Measurements from ENCODE around the gene CEBPE.

DNA sequence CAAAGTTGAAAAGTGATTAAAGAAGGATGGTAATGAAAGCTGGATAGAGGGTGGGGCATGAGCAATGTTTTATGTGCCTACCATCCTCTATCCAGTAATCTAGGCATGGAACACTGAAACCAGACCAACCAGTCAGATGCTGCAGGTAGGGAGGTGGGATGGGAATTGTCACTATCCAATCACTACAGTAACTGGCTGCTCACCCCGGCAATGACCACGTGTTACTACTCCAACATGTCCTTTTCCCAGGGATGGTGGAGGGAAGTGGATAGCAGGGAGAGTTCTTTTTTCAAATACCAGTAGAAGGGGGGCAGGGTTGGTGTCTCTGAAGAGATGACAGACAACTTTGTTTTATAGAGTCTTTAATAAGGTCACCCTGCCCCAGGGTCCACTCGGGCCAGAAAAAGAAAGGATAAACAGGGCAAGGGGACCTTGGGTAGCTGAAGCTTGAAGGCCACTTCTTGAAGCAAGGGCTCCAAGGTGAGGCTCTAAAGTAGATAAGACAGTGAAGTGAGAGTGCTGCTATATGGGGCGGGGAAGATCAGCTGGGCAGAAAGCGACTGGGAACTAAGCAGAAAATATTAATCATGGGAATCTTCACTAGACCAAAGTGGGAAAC lies 47.0 kb downstream of the CEBPE start:
- TF ChIP-seq CSDC2 (CRISPR knock-in tag; IDR thresholded peaks at IDR 0.05), result no peak
- no peak for TF ChIP-seq ISL1 (CRISPR knock-in tag; IDR thresholded peaks at IDR 0.05)
- no peak for TF ChIP-seq OSR1 (CRISPR knock-in tag; IDR thresholded peaks at IDR 0.05)
- TF ChIP-seq, protein P1, sequence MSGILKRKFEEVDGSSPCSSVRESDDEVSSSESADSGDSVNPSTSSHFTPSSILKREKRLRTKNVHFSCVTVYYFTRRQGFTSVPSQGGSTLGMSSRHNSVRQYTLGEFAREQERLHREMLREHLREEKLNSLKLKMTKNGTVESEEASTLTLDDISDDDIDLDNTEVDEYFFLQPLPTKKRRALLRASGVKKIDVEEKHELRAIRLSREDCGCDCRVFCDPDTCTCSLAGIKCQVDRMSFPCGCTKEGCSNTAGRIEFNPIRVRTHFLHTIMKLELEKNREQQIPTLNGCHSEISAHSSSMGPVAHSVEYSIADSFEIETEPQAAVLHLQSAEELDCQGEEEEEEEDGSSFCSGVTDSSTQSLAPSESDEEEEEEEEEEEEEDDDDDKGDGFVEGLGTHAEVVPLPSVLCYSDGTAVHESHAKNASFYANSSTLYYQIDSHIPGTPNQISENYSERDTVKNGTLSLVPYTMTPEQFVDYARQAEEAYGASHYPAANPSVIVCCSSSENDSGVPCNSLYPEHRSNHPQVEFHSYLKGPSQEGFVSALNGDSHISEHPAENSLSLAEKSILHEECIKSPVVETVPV (CRISPR knock-in tag; IDR thresholded peaks at IDR 0.05), result no peak
- TF ChIP-seq, protein P2, sequence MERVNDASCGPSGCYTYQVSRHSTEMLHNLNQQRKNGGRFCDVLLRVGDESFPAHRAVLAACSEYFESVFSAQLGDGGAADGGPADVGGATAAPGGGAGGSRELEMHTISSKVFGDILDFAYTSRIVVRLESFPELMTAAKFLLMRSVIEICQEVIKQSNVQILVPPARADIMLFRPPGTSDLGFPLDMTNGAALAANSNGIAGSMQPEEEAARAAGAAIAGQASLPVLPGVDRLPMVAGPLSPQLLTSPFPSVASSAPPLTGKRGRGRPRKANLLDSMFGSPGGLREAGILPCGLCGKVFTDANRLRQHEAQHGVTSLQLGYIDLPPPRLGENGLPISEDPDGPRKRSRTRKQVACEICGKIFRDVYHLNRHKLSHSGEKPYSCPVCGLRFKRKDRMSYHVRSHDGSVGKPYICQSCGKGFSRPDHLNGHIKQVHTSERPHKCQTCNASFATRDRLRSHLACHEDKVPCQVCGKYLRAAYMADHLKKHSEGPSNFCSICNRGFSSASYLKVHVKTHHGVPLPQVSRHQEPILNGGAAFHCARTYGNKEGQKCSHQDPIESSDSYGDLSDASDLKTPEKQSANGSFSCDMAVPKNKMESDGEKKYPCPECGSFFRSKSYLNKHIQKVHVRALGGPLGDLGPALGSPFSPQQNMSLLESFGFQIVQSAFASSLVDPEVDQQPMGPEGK (CRISPR knock-in tag; IDR thresholded peaks at IDR 0.05; ENCODE audit: borderline replicate concordance), result no peak
